Activated T-cell treated with anti-CD3 and anti-CD28 coated beads for 1 hour (primary cell): ENCODE results near the gene PCDHGB5.
"Not testable (repeated sequence)": the region's sequence is repeated elsewhere in the genome, so short reads cannot be mapped to it uniquely, and the experiment has no call there.

Source experiments
- DNase-seq: peaks from one replicate; pipeline ENCODE4 v3.0.0-alpha.2; 2020; ENCODE audit warnings: low read depth

Gene PCDHGB5

DNA sequence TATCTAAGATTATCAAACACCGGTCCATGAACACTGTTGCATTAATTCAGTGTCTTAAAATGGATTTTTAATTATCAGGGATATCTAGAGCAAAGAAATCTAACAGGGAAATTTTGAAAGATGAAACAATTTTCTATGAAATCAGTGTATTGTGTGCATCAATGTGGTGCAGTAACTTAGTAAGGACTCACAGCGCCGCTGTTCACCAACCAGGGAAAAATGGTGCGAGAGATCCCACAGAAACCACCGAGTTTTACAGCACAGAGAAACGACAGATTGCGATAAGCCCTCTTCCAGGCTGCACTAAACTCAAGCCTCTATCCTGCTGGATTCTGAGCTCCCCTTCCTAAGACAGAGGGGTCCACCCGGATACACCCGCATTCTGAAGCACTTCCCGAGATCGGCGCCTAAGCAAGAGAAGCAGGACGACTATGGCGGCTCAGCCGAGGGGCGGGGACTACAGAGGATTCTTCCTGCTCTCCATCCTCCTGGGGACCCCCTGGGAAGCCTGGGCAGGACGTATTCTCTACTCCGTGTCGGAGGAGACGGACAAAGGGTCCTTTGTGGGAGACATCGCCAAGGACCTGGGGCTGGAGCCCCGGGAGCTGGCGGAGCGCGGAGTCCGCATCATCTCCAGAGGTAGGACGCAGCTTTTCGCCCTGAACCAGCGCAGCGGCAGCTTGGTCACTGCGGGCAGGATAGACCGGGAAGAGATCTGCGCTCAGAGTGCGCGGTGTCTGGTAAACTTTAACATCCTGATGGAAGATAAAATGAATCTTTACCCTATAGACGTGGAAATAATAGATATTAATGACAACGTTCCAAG lies 15.1 kb upstream of the PCDHGB5 start, which contains the start of gene PCDHGA7:
TSS of gene PCDHGA7 (plus strand) at position 274 of the 826 bp plus-strand sequence. CDS start at position 432, 158 bp downstream.
- no peak for DNase-seq

DNA sequence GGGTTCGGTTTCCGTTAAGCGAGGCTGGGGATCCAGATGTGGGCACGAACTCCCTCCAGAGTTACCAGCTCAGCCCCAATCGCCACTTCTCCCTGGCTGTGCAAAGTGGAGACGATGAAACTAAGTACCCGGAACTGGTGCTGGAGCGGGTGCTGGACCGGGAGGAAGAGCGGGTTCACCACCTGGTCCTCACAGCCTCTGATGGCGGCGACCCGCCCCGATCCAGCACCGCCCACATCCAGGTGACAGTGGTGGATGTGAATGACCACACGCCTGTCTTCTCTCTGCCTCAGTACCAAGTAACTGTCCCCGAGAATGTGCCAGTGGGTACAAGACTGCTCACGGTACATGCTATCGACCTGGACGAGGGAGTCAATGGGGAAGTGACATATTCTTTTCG lies 14.4 kb upstream of the PCDHGB5 start:
- no peak for DNase-seq

DNA sequence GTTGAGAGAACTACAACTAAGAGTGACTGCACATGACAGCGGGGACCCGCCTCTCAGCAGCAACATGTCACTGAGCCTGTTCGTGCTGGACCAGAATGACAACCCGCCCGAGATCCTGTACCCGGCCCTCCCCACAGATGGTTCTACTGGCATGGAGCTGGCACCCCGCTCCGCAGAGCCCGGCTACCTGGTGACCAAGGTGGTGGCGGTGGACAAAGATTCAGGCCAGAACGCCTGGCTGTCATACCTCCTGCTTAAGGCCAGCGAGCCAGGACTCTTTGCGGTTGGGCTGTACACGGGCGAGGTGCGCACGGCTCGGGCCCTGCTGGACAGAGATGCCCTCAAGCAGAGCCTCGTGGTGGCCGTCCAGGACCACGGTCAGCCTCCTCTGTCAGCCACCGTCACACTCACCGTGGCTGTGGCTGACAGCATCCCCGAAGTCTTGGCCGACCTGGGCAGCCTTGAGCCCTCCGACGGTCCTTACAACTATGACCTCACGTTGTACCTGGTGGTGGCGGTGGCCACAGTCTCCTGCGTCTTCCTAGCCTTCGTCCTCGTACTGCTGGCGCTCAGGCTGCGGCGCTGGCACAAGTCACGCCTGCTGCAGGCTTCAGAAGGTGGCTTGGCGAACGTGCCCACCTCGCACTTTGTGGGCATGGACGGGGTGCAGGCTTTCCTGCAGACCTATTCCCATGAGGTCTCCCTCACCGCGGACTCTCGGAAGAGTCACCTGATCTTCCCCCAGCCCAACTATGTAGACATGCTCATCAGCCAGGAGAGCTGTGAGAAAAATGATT lies 13.1 kb upstream of the PCDHGB5 start:
- DNase-seq: no peak

DNA sequence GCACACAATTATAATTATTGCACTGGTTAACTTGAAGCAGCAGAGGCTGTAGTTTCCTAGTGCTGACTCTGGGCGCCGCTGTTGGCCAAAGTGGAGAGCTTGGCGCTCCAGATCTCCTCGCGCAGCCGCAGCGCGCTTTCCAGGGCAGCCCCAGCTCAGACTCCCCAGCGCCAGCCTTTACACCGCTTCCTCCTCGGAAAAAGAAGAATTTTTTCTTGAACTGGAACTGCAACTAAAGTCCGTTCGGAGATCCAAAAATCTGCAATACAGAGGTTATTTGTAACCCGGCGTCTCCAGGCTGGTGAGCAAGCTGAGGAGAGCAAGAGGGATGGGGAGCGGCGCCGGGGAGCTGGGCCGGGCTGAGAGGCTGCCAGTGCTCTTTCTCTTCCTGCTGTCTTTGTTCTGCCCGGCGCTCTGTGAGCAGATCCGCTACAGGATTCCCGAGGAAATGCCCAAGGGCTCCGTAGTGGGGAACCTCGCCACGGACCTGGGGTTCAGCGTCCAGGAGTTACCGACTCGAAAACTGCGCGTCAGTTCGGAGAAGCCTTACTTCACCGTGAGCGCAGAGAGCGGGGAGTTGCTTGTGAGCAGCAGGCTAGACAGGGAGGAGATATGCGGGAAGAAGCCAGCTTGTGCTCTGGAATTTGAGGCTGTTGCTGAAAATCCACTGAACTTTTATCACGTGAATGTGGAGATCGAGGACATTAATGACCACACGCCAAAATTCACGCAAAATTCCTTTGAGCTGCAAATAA lies 10.0 kb upstream of the PCDHGB5 start, which contains the start of gene PCDHGB4:
TSS of gene PCDHGB4 (plus strand) at position 142 of the 755 bp plus-strand sequence. CDS start at position 329, 187 bp downstream.
- not testable (repeated sequence) for DNase-seq

DNA sequence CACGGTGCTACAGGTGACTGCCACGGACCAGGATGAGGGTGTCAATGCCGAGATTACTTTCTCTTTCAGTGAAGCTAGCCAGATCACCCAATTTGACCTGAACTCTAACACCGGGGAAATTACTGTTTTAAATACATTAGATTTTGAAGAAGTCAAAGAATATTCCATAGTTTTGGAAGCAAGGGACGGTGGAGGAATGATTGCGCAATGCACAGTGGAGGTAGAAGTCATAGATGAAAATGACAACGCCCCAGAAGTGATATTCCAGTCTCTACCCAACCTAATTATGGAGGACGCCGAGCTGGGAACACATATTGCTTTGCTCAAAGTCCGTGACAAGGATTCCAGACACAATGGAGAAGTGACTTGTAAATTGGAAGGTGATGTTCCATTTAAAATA lies 9.1 kb upstream of the PCDHGB5 start:
- DNase-seq: no peak

DNA sequence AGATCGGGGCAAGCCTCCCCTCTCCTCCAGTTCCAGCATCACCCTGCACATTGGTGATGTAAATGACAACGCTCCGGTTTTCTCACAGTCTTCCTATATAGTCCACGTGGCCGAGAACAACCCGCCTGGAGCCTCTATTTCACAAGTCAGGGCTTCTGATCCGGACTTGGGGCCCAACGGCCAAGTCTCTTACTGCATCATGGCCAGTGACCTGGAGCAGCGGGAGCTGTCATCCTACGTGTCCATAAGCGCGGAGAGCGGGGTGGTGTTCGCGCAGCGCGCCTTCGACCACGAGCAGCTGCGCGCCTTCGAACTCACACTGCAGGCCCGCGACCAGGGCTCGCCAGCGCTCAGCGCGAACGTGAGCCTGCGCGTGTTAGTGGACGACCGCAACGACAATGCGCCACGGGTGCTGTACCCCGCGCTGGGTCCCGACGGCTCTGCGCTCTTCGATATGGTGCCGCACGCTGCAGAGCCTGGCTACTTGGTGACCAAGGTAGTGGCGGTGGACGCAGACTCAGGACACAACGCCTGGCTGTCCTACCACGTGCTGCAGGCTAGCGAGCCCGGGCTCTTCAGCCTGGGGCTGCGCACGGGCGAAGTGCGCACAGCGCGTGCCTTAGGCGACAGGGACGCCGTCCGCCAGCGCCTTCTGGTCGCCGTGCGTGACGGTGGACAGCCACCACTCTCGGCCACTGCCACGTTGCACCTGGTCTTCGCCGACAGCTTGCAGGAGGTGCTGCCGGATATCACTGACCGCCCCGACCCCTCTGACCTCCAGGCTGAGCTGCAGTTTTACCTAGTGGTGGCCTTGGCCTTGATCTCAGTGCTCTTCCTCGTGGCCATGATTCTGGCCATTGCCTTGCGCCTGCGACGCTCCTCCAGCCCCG lies 8.3 kb upstream of the PCDHGB5 start:
- DNase-seq: no peak

DNA sequence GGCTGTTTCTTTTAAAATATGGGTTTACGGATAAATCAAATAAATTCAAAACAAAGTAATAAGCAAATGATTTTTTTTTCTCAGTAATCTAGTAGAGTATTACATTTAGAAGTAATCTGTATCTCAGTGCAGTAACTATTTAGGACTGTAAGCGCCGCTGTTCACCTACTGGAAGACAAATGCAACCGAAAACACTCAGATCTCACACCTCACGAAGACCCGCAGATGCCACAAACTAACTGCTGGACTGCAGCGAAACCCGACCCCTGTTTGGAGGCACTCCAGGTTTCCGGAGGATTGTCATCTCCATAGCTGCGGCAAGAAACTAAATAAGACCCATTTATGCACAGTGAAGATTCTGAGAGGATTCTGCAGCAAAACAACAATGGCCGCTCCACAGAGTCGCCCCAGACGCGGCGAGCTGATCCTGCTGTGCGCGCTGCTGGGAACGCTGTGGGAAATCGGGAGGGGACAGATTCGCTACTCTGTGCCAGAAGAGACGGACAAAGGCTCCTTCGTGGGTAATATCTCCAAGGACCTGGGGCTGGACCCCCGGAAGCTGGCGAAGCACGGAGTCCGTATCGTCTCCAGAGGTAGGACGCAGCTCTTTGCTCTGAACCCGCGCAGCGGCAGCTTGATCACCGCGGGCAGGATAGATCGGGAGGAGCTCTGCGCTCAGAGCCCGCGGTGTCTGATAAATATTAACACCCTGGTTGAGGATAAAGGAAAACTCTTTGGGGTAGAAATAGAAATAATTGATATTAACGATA lies 5.1 kb upstream of the PCDHGB5 start, which contains the start of gene PCDHGA8:
TSS of gene PCDHGA8 (plus strand) at position 205 of the 770 bp plus-strand sequence. CDS start at position 386, 181 bp downstream.
- DNase-seq: no peak

DNA sequence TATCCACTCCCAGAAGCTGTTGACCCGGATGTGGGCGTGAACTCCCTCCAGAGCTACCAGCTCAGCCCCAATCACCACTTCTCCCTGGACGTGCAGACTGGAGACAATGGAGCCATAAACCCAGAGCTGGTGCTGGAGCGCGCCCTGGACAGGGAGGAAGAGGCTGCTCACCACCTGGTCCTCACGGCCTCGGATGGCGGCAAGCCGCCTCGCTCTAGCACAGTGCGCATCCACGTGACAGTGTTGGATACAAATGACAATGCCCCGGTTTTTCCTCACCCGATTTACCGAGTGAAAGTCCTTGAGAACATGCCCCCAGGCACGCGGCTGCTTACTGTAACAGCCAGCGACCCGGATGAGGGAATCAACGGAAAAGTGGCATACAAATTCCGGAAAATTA lies 4.5 kb upstream of the PCDHGB5 start:
- no peak for DNase-seq

DNA sequence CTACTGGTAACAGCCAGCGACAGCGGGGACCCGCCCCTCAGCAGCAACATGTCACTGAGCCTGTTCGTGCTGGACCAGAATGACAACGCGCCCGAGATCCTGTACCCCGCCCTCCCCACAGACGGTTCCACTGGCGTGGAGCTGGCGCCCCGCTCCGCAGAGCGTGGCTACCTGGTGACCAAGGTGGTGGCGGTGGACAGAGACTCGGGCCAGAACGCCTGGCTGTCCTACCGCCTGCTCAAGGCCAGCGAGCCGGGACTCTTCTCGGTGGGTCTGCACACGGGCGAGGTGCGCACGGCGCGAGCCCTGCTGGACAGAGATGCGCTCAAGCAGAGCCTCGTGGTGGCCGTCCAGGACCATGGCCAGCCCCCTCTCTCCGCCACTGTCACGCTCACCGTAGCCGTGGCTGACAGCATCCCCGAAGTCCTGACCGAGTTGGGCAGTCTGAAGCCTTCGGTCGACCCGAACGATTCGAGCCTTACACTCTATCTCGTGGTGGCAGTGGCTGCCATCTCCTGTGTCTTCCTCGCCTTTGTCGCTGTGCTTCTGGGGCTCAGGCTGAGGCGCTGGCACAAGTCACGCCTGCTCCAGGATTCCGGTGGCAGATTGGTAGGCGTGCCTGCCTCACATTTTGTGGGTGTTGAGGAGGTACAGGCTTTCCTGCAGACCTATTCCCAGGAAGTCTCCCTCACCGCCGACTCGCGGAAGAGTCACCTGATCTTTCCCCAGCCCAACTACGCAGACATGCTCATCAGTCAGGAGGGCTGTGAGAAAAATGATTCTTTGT lies 3.2 kb upstream of the PCDHGB5 start:
- not testable (repeated sequence) for DNase-seq

DNA sequence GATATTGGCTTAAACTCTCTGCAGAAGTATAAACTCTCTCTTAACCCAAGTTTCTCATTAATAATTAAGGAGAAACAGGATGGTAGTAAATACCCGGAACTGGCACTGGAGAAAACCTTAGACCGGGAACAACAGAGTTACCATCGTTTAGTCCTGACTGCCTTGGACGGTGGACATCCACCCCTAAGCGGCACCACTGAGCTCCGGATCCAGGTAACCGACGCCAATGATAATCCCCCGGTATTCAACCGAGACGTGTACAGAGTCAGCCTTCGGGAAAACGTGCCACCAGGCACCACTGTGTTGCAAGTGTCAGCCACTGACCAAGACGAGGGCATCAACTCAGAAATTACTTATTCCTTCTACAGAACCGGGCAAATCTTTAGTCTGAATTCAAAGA lies 861 bp downstream of the PCDHGB5 start:
- no peak for DNase-seq

DNA sequence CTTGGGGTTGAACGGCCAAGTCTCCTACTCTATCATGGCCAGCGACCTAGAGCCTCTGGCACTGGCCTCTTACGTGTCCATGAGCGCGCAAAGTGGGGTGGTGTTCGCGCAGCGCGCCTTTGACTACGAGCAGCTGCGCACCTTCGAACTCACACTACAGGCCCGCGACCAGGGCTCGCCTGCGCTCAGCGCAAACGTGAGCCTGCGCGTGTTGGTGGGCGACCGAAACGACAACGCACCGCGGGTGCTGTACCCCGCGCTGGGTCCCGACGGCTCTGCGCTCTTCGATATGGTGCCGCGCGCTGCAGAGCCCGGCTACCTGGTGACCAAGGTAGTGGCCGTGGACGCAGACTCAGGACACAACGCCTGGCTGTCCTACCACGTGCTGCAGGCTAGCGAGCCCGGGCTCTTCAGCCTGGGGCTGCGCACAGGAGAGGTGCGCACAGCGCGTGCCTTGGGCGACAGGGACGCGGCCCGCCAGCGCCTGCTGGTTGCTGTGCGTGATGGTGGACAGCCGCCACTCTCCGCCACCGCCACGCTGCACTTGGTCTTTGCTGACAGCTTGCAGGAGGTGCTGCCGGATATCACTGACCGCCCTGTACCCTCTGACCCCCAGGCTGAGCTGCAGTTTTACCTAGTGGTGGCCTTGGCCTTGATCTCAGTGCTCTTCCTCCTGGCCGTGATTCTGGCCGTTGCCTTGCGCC lies 2.0 kb downstream of the PCDHGB5 start:
- no peak for DNase-seq

DNA sequence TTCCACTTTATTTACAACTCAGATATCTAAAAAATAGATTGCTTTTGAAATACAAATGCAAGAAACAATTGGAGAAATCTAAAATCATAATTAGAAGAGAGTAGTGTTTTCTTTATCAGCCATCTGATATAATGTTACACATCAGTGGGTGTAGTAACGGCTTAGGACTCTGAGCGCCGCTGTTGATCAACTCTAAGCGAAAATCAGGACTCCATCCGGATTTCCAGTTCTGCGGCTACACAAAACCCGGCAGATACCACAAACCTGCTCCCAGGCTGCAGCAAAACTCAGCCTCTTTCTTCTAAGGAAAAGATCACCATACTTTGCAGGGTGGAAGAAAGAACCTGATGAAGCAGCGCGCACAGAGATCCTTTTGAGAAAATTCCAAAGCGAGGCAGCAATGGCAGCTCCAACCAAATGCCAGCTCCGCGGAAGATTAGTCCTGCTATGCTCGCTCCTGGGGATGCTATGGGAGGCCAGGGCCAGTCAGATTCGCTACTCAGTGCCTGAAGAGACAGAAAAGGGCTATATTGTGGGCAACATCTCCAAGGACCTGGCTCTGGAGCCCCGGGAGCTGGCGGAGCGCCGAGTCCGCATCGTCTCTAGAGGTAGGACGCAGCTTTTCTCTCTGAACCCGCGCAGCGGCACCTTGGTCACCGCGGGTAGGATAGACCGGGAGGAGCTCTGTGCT lies 5.0 kb downstream of the PCDHGB5 start, which contains the start of gene PCDHGA9:
TSS of gene PCDHGA9 (plus strand) at position 226 of the 691 bp plus-strand sequence. CDS start at position 401, 175 bp downstream.
- DNase-seq: no peak

DNA sequence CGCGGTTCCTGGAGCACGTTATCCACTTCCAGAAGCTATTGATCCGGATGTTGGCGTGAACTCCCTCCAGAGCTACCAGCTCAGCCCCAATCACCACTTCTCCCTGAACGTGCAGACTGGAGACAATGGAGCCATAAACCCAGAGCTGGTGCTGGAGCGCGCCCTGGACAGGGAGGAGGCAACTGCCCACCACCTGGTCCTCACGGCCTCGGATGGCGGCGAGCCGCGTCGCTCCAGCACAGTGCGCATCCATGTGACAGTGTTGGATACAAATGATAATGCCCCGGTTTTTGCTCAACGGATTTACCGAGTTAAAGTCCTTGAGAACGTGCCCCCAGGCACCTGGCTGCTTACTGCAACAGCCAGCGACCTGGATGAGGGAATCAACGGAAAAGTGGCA lies 5.6 kb downstream of the PCDHGB5 start:
- no peak for DNase-seq

DNA sequence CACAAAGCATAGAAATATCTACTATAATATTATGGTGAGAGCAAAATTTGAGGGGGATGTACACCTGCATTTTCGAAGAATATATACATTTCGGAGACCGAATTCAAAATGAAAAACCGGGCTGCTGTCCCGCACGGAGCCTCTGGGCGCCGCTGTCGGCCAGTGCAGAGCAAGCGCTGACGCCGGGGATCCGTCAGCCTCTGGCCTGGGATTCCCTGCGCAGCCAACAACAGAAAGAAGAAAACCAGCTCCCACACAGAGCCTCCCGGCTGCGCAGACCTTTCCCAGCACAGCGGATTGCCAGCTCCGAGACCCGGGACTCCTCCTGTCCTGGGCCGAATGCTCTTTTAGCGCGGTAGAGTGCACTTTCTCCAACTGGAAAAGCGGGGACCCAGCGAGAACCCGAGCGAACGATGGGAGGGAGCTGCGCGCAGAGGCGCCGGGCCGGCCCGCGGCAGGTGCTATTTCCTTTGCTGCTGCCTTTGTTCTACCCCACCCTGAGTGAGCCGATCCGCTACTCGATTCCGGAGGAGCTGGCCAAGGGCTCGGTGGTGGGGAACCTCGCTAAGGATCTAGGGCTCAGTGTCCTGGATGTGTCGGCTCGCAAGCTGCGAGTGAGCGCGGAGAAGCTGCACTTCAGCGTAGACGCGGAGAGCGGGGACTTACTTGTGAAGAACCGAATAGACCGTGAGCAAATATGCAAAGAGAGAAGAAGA lies 10.2 kb downstream of the PCDHGB5 start, which contains the start of gene PCDHGB6:
TSS of gene PCDHGB6 (plus strand) at position 232 of the 716 bp plus-strand sequence. CDS start at position 414, 182 bp downstream.
- DNase-seq: not testable (repeated sequence)

DNA sequence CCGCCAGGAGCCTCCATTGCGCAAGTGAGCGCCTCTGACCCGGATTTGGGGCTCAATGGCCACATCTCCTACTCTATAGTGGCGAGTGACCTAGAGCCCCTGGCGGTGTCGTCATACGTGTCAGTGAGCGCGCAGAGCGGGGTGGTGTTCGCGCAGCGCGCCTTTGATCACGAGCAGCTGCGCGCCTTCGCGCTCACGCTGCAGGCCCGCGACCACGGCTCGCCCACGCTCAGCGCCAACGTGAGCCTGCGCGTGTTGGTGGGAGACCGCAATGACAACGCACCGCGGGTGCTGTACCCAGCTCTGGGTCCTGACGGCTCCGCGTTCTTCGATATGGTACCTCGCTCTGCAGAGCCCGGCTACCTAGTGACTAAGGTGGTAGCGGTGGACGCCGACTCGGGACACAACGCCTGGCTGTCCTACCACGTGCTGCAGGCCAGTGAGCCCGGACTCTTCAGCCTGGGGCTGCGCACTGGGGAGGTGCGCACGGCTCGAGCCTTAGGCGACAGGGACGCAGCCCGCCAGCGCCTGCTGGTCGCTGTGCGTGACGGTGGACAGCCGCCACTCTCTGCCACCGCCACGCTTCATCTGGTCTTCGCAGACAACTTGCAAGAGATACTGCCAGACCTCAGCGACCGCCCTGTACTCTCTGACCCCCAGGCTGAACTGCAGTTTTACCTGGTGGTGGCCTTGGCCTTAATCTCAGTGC lies 12.0 kb downstream of the PCDHGB5 start:
- DNase-seq: no peak

DNA sequence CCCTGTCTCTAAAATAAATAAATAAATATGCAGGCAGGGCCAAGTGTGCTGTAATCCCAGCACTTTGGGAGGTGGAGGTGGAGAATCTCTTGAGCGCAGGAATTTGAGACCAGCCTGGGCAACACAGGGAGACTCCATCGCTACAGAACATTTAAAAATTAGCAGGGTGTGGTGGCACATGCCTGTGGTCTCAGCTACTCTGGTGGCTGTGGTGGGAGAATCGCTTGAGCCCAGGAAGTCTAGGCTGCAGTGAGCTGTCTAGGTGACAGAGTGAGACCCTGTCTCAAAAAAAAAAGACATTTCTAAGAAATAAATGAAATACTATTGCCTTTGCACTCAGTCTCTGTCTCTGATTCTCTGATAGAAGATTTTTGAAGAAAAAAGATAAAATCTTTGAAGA lies 13.8 kb downstream of the PCDHGB5 start:
- DNase-seq: no peak
